Stimulated activated effector memory CD8-positive, alpha-beta T cell treated with anti-CD3 and anti-CD28 coated beads, Interleukin-12 subunit alpha, Interleukin-12 subunit beta, amount 100 ng/mL, for 72 hours (primary cell): ENCODE data around the gene ADM.

Experiments
- ATAC-seq: fragments of 150-1000 bp; cut with Tn5 transposase; 2 replicates; pipeline ENCODE4 v1.10.0; 2021
- DNase-seq, 2 donors: peaks; one replicate each; pipeline ENCODE4 v3.0.0; 2021 to 2022; ENCODE audit warnings: low spot score in 2 of 2
- H3K27ac Mint-ChIP-seq: one replicate; pipeline ENCODE4 v1.8.0; 2022; ENCODE audit warnings: mild to moderate bottlenecking, mixed read lengths
- H3K36me3 Mint-ChIP-seq: one replicate; pipeline ENCODE4 v1.8.0; 2022; ENCODE audit warnings: mild to moderate bottlenecking, mixed read lengths
- H3K4me1 Mint-ChIP-seq: one replicate; pipeline ENCODE4 v1.8.0; 2022; ENCODE audit warnings: mixed read lengths
- H3K4me3 Mint-ChIP-seq: one replicate; pipeline ENCODE4 v1.8.0; 2022; ENCODE audit warnings: mild to moderate bottlenecking, mixed read lengths
- H3K9me3 Mint-ChIP-seq: one replicate; pipeline ENCODE4 v1.8.0; 2022; ENCODE audit warnings: mixed read lengths

Gene ADM

DNA sequence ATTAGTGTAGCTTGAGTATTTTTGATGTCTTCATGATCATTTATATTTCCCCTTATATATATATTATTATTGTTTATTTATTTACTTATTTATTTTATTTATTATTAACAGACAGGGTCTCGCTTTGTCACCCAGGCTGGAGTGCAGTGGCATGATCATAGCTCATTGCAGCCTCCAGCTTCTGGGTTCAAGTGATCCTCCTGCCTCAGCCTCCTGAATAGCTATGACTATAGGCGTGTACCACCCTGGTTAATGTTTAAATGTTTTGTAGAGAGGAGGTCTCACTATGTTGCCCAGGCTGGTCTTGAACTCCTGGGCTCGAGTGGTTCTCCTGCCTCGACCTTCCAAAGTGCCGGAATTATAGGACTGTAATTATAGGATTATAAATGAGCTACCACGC lies 10.2 kb downstream of the ADM start:
- no peak overlapping the region for H3K4me3 Mint-ChIP-seq
- DNase-seq (no peak), ATAC-seq (no peak)
- H3K36me3 Mint-ChIP-seq: peaks cover 7% of the 10 kb centered on the region
- H3K4me1 Mint-ChIP-seq: peaks cover 23% of the 10 kb centered on the region
- no peak overlapping the region for H3K27ac Mint-ChIP-seq
- H3K9me3 Mint-ChIP-seq: no peaks in the 10 kb centered on the region

DNA sequence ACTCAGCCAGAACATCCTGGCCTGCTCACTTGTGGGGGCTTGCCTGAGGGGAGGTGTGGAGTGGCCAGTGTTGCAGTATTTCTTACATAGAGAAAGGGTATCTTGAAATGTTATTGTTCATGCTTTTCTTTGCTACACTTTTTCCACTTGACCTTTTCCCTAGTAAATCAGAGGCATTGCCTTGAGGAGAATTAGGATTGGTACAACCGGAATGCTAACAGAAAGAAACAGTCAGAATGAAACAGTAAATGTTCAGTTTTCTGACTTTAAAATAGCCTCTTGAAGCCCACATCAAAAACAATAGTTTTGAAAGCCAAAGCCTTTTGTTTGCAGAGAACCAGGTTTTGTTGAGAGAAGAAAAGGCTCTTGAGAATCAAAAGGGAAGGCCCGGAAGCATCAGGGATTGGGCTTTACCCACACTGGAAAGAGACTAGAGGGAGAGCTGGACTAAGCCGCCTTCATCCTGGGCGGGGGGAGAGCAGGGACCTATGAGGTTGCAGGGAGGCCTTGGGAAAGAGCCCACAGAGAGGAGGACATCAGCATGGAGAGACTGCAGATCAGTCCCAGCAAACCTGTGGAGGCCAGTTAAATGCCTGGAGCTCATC lies 12.4 kb downstream of the ADM start:
- peaks cover 18% of the 10 kb centered on the region for H3K4me1 Mint-ChIP-seq
- no peak overlapping the region for H3K4me3 Mint-ChIP-seq
- H3K27ac Mint-ChIP-seq: no peak overlapping the region

DNA sequence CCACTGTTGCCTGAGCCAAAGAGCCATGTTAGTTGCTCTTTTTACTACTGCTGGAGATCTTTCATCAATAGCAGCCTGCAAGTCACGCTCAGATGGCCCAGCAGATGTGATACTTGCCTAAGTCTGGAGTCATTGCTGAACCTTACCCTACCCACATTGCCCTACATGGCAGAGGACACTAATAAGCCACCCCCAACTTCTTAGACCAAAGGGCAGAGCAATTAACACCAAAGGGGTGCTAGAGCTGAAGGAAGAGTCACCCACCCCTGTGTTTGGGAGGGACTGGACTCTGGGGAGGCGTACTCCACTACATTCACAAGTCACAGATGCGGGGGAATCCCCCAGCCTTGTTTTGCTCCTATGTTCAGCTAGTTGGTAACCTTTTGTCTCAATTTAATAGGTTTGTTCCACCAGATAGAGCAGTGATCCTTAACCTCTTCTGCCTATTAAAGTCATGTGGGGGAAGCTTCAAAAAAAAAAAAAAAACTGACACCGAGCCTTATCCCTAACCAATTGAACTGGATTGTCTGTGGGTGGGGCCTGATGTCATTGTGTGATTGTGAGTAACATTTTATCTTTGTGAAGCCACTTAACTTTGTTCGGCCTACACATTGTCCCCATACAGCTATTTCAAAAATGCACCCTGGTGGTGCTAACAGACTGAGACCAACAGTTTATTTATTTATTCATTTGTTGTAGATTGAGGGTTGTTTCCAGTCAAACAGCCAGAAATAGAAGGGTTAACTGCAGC lies 13.1 kb downstream of the ADM start:
- no peaks in the 10 kb centered on the region for H3K9me3 Mint-ChIP-seq
- ATAC-seq (peak; percentile 68), DNase-seq (no peak)
- peak overlapping the region; percentile 52 for H3K27ac Mint-ChIP-seq
- H3K4me1 Mint-ChIP-seq: peaks cover 25% of the 10 kb centered on the region
- H3K36me3 Mint-ChIP-seq: peaks cover 5% of the 10 kb centered on the region
- no peak overlapping the region for H3K4me3 Mint-ChIP-seq

More for the DNA sequence above, 12.4 kb downstream of the ADM start:
- Mint-ChIP-seq H3K36me3 (no peaks in the 10 kb centered on the region), H3K9me3 (no peaks in the 10 kb centered on the region)
- DNase-seq (no peak), ATAC-seq (no peak)

DNA sequence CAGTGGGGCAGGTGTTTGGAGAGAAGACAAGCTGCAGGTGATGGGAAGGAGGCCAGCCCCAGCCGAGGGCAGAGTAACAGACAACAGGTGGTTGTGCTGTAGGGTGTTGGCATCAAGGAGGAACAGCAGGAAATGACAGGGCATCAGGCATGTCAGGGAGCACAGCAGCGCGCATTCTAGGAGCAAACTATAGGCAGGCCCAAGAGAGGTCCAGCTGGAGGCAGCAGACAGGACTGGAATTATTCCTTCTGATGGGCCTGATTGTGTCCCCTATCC lies 13.6 kb downstream of the ADM start:
- ATAC-seq (no peak), DNase-seq (no peak)
- H3K4me1 Mint-ChIP-seq: peaks cover 29% of the 10 kb centered on the region
- no peak overlapping the region for H3K4me3 Mint-ChIP-seq
- H3K36me3 Mint-ChIP-seq: peaks cover 5% of the 10 kb centered on the region
- no peaks in the 10 kb centered on the region for H3K9me3 Mint-ChIP-seq
- H3K27ac Mint-ChIP-seq: peak overlapping the region; percentile 52

DNA sequence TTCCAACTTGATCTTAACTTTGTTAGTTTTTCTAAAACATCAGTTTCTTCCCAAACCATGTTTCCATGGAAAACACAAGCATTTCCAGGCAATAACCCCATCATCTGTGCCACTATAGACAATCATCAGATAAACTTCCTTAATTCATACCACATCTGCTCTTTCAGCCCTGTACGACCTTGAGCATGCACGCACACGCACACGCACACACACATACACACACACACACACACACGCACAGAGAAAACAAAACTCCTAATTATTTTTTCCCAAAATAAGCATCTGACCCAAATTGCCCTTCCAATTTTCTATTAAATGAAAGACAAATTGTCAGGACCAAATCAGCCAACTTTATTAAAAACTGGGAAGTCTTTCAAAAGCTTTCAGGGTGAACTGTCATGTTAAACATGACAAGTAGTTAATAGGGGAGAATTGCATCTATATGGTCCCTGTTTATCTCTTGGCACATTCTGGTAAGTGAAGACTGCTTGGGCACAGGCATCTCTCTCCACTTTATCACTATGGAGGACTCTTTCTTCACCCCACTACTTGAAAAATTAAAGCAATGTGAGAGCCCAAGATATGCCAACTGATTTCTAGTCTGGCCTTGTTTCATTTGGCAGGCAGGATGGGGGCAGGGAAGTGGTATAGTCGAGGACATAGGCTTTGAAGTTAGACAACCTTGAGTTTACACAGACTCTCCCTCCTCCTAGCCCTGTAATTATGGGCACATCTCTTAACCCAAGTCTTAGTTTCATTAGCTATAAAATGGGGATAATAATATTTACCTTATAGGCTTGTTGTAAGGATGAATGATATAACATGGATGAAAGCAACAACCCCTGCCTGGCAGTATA lies 15.1 kb downstream of the ADM start:
- ATAC-seq (no peak), DNase-seq (no peak)
- Mint-ChIP-seq H3K9me3 (no peaks in the 10 kb centered on the region), H3K4me3 (no peak overlapping the region), H3K27ac (peak overlapping the region; percentile 20), H3K4me1 (peaks cover 33% of the 10 kb centered on the region), H3K36me3 (peaks cover 5% of the 10 kb centered on the region)

DNA sequence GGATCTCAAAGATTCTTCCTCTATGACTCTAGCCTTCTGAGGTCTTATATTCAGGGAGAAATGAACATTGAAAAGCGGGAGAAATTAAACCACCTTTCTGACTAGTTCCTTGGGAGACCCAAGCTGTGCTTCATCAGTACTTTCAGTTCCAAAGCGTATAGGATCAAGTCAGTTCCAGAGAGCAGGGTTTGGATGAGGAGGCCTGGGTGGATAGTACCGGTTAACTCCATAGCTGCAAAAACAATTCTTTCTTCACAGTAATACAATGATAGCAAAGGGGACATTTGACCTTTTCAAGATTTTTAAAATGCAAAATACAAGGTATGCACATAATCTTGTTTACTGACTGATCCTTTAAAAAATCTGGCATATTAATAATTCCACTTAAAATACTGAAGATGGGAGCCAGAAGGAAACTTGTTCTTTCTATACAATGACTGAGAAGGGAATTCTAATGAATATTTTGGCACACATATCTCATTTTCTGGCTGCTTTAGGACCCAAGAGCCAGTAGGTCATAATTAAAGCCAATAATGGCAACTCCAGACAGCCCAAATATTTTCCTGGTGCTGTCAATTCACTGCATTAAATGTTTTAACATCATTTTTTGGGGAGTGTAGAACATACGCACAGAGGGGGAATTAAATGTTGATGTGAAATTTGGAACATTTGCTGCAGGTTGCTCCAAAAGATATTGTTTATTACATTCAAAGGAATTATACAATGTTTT lies 16.0 kb downstream of the ADM start:
- H3K4me3 Mint-ChIP-seq: no peak overlapping the region
- ATAC-seq (no peak), DNase-seq (no peak)
- peaks cover 5% of the 10 kb centered on the region for H3K36me3 Mint-ChIP-seq
- peak overlapping the region; percentile 20 for H3K27ac Mint-ChIP-seq
- no peaks in the 10 kb centered on the region for H3K9me3 Mint-ChIP-seq
- peaks cover 33% of the 10 kb centered on the region for H3K4me1 Mint-ChIP-seq

DNA sequence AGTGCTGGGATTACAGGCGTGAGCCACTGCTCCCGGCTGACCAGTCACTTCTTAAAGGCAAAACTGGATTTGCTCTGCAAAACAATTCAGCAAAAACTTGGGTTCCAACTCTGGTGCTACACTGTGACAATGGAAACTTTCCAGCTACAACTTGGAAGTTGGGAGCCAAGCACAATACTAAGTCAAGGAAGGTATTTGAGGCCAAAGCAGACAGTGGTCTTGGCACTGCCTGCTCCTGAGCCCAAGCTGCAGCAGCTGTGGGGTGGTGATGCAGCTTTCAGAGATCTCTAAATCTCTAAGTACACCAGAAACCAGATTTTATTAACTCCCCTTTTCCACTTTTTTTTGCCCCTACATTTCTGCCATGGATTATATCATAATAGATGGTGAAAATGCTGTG lies 17.5 kb downstream of the ADM start:
- Mint-ChIP-seq H3K9me3 (no peaks in the 10 kb centered on the region), H3K27ac (peak overlapping the region; percentile 94), H3K4me1 (peaks cover 29% of the 10 kb centered on the region), H3K36me3 (peaks cover 5% of the 10 kb centered on the region), H3K4me3 (peak overlapping the region; percentile 55)
- no peak for ATAC-seq
- DNase-seq: no peak

DNA sequence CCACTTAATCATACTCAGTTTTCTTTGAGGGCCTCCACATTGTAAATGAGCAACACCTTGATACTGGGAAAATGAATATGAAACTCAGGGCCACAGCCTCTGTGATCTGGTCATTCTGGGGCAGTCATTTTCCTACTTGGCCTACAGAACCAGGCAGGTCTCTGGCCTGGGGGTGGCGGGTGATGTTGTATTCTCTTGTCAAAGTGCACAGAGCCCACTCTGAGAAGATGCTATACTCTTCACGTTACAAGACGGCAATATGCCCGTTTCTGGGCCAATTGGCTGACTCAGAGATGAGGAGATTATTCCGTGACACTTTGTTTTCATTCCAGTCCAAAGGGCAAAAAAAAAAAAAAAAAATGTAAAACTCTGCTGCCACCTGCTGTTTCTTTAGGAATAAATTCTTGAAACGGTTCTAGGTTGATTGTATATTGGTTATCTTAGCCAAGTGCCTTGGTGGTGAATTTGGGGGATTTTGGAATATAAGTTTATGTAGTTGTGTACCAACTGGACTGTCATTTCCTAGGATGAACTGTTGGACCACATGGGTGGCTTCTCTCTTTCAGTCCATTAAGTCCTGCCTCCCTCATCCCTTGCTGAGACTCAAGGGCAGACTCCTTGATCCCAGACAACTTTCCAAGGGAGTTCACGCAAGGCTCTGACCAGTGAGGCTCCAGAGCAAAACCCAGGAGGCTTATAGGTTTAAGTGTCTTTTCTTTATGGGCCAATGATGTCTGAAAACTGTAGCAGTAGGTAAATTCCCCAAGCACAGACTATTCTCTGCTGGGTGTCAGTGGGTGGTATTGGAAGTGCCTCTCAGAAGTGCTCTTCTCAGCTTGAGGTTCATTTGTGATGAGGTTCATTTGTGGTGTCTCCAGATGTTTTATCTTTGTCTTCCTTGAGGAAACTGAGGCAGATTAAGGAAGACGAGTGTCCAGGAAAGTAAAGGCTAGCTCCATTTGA lies 18.2 kb downstream of the ADM start:
- no peaks in the 10 kb centered on the region for H3K9me3 Mint-ChIP-seq
- peak overlapping the region; percentile 94 for H3K27ac Mint-ChIP-seq
- peak overlapping the region; percentile 55 for H3K4me3 Mint-ChIP-seq
- ATAC-seq (peak; percentile 90), DNase-seq (peak; percentile 28 to 64)
- H3K4me1 Mint-ChIP-seq: peaks cover 22% of the 10 kb centered on the region
- peaks cover 5% of the 10 kb centered on the region for H3K36me3 Mint-ChIP-seq

DNA sequence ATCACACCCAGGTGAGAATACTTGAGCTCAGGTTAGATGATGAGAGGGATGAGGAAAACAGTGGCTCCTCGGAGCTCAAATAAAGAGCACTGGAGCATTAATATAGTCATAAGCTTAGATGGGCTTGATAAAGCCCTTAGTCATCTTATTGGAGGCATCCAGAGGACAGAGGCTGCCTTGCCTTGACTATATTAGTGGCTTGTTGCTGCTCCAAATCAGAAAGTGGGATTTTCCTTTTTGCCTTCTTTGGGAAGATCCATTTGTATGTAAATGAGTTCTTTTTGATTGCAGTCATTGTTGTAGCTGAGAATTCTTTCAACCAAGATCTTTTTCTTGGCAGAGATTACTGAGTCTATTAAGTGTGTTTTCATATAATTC lies 18.9 kb downstream of the ADM start:
- H3K9me3 Mint-ChIP-seq: no peaks in the 10 kb centered on the region
- ATAC-seq (no peak), DNase-seq (no peak)
- H3K4me1 Mint-ChIP-seq: peaks cover 16% of the 10 kb centered on the region
- peak overlapping the region; percentile 55 for H3K4me3 Mint-ChIP-seq
- peak overlapping the region; percentile 94 for H3K27ac Mint-ChIP-seq
- H3K36me3 Mint-ChIP-seq: peaks cover 5% of the 10 kb centered on the region

DNA sequence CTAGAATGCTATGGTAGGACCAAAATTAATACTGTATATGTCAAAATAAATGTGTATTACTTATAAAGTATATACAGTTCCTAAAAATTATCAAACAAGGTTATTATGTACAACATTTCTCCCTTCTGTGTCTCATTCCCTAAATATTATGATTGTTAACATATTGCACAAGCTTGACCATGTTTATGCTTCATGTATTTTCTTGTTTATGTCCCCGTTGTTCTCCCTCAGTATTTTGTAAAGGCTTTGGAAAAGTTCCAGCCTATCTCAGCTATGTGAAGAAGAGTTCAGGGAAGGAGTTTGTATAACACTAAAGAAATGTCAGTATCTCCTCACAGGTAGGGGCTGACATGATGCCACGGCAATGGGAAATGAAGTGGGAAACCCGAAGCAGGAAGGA lies 19.6 kb downstream of the ADM start:
- no peak for ATAC-seq
- Mint-ChIP-seq H3K27ac (peak overlapping the region; percentile 17), H3K4me3 (no peak overlapping the region), H3K36me3 (peaks cover 5% of the 10 kb centered on the region), H3K4me1 (peaks cover 16% of the 10 kb centered on the region), H3K9me3 (no peaks in the 10 kb centered on the region)
- no peak for DNase-seq

DNA sequence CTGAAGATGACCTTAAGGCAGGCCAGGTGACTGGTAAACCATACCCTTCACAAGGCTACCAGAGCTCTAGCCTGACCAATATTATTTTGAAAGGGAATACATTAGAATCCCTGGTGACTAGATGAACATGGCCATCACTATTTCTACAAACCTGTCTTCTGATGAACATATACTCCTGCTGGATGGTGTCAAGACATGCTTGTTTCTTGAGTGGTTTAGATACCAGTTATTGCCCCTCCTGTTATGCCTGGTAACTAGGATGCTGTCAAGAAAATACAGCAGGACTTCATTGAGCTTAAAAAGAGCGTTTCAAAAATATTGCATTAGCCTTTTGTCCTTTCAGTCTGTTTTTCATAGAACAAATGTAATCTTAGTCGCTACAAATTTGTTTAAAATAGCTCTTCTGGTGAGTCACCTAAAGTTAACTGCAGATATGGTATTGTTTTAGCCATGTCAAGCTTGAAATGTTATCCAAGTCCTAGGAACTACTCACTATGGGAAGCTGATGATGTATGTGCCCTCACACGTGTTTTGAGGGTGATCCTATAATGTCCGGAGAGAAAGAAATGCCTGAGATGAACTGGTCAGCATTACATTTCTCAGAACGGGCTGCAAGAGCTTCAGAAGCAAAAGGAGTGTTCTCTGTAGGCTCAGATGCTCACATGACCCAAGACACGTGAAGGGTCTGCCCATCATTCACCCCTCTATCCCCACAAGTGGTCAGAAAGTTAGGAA lies 20.6 kb downstream of the ADM start:
- H3K4me3 Mint-ChIP-seq: no peak overlapping the region
- ATAC-seq: no peak
- H3K36me3 Mint-ChIP-seq: peaks cover 5% of the 10 kb centered on the region
- DNase-seq: no peak
- H3K27ac Mint-ChIP-seq: peak overlapping the region; percentile 17
- H3K9me3 Mint-ChIP-seq: no peaks in the 10 kb centered on the region
- H3K4me1 Mint-ChIP-seq: peaks cover 16% of the 10 kb centered on the region

DNA sequence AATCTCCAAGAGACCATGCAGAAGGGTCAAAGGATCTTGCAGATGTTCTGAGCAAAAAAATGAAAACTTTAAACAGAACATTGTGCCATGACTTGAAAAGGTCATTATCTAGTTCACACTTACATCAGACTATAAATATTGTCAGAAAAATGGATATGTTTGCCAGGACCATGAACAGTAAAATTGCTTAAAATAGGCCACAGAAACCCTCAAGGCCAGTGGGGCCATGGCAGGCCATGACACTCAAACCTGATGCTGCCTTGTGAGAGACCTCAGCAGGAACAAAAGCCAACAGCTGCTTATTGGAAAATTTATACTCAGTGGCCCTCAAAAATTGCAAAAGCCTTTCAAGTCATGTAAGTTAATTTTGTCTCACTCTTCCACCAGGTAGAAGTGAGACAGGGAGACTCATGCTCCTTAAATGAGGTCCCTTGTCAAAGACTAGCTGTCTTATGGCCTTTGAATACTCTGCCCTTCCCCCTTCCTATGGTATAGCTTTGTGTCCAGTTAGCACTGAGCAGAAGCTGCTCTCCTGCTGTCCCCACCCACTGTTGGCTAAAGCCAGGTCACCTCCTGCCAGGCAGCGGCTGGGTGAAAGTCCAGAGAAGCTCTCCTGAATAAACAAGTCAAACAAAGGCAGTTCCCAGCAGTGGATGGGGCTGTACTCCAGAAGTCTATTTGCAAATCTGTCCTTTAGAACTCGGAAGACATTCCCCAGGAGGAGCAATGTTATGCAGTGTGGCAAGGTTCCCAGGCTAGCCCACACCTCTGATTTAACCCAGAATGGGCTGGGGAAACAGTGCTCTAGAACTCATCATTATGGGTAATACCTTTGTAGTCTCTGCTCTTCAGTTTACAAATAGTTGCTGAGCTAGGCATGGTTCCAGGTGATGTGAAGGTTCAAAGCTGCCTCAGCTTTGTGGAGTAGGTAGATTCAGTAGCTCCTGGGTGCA lies 21.4 kb downstream of the ADM start:
- peaks cover 16% of the 10 kb centered on the region for H3K4me1 Mint-ChIP-seq
- no peak for ATAC-seq
- H3K27ac Mint-ChIP-seq: peak overlapping the region; percentile 18
- no peaks in the 10 kb centered on the region for H3K9me3 Mint-ChIP-seq
- H3K36me3 Mint-ChIP-seq: peaks cover 5% of the 10 kb centered on the region
- H3K4me3 Mint-ChIP-seq: no peak overlapping the region
- DNase-seq: no peak

DNA sequence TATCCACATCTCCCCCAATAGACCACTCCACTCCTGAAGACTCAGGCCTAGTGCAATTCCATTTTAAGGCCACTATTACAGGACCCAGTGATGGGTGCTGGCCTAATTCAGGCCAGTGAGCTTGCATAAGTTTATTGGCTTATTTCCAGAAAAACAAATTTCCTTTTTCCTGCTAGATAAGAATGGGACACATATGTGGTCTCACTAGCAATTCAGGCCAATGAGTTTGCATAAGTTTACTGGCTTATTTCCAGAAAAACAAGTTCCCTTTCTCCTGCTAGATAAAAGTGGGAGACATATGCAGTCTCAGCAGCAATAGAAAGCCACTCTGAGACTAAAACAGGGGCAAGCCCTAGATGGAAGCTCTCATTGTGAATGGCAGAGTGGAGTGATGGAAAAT lies 22.4 kb downstream of the ADM start:
- DNase-seq: no peak
- Mint-ChIP-seq H3K4me1 (peaks cover 15% of the 10 kb centered on the region), H3K9me3 (no peaks in the 10 kb centered on the region), H3K4me3 (no peak overlapping the region), H3K27ac (no peak overlapping the region), H3K36me3 (peaks cover 5% of the 10 kb centered on the region)
- ATAC-seq: no peak
